Panc1 (cell line): ENCODE data around the gene ART1. TPM values are rescaled to one million over a fixed set of nuclear protein-coding genes. Genes with fewer than 3 reads are reported as not detected.

Experiments
- ATAC-seq: fragments of 200-7000 bp; cut with Tn5 transposase; 2 replicates; pipeline ENCODE4 v1.9.1; 2020; ENCODE audit warnings: mild to moderate bottlenecking, moderate library complexity
- BruUV-seq: library from RNA; stranded (reverse); fragments of 400-500 nt; replicated peaks from 2 replicates; lab custom pipeline; 2021; lab: Mats Ljungman, UMichigan
- CTCF ChIA-PET: fragments of 300-600 bp; sonication (Branson Sonifier 250); formaldehyde crosslinking; loops from one replicate; lab custom pipeline; 2022; ENCODE audit warnings: antibody characterized with exemption; lab: Charles Lee
- POLR2A ChIA-PET: fragments of 300-600 bp; sonication (Branson Sonifier 250); formaldehyde crosslinking; loops from one replicate; lab custom pipeline; 2022; ENCODE audit warnings: antibody characterized with exemption; lab: Charles Lee
- DNase-seq: peaks from one replicate; pipeline ENCODE4 v3.0.0-alpha.2; 2010; ENCODE audit warnings: low read depth, low spot score
- H3K27ac ChIP-seq: 2 replicates; pipeline ENCODE4 v1.5.1; 2011; ENCODE audit warnings: mild to moderate bottlenecking, low read length, inconsistent platforms
- H3K27me3 ChIP-seq: fragments of 200-500 bp; sonication (Bioruptor generic); 2 replicates; pipeline ENCODE4 v1.6.0; 2014; ENCODE audit warnings: low read length, inconsistent platforms; ENCODE audit not compliant: control insufficient read depth, insufficient read depth
- H3K36me3 ChIP-seq: fragments of 200-500 bp; sonication (Bioruptor generic); 2 replicates; pipeline ENCODE4 v1.5.1; 2014; ENCODE audit warnings: inconsistent platforms, mild to moderate bottlenecking, low read length, moderate library complexity; ENCODE audit not compliant: control insufficient read depth, insufficient read depth
- H3K4me1 ChIP-seq: 2 replicates; pipeline ENCODE4 v1.5.1; 2011; ENCODE audit warnings: inconsistent platforms, mild to moderate bottlenecking, low read length, moderate library complexity; ENCODE audit not compliant: control insufficient read depth, insufficient read depth
- H3K4me3 ChIP-seq, 2 experiments: 2 replicates each; pipeline ENCODE4 v1.5.1; 2011 to 2012; ENCODE audit warnings: low read depth in 2 of 2, low read length in 2 of 2, mild to moderate bottlenecking in 2 of 2, inconsistent platforms in 1 of 2, moderate library complexity in 1 of 2
- H3K9me3 ChIP-seq: fragments of 200-500 bp; sonication (Bioruptor generic); 2 replicates; pipeline ENCODE4 v1.5.1; 2014; ENCODE audit warnings: low read depth, mild to moderate bottlenecking, inconsistent platforms, low read length, moderate library complexity; ENCODE audit not compliant: control insufficient read depth, insufficient read depth
- POLR2AphosphoS5 ChIP-seq: IDR thresholded peaks from 2 replicates; pipeline ENCODE4 v1.6.1; 2012; ENCODE audit warnings: mild to moderate bottlenecking, low read depth, low read length, moderate library complexity
- SIN3A ChIP-seq: IDR thresholded peaks from 2 replicates; pipeline ENCODE4 v1.6.1; 2012; ENCODE audit warnings: low read depth, mild to moderate bottlenecking, low read length, moderate library complexity, borderline replicate concordance; ENCODE audit not compliant: insufficient read depth
- TCF7L2 ChIP-seq: IDR thresholded peaks from 2 replicates; pipeline ENCODE4 v1.6.1; 2011; ENCODE audit warnings: mild to moderate bottlenecking, low read depth, low read length, inconsistent platforms
- in situ Hi-C: cut with HindIII; loops from 2 replicates; pipeline ENCODE4 v1.10.0; 2016; ENCODE audit warnings: low sequenced_read_pairs, low pct_unique_long_range_greater_than_20kb
- intact Hi-C: fragments of 100-400 bp; cut with micrococcal nuclease; formaldehyde crosslinking; loops from one replicate; pipeline ENCODE4 v1.10.0; 2022; ENCODE audit not compliant: unreplicated experiment
- total RNA-seq: library from RNA; stranded (reverse); gene quantifications from one replicate; pipeline ENCODE4 v1.2.1, GENCODE V29; 2021; ENCODE audit not compliant: unreplicated experiment
- TF ChIP-seq, protein P1 (sequence below): fragments of 450-650 bp; IDR thresholded peaks from 2 replicates; pipeline ENCODE4 v1.5.1; 2017; ENCODE audit warnings: mild to moderate bottlenecking
- TF ChIP-seq, protein P2 (sequence below), 2 experiments: IDR thresholded peaks; 2 replicates each; pipeline ENCODE4 v1.6.1; 2011 to 2012; ENCODE audit warnings: low read depth in 2 of 2, control low read depth in 1 of 2, low read length in 1 of 2, mild to moderate bottlenecking in 1 of 2, moderate library complexity in 1 of 2; ENCODE audit not compliant: insufficient read depth in 1 of 2

ART1 gene
- total RNA-seq, 1 experiment from 2014 or later, result not detected

DNA sequence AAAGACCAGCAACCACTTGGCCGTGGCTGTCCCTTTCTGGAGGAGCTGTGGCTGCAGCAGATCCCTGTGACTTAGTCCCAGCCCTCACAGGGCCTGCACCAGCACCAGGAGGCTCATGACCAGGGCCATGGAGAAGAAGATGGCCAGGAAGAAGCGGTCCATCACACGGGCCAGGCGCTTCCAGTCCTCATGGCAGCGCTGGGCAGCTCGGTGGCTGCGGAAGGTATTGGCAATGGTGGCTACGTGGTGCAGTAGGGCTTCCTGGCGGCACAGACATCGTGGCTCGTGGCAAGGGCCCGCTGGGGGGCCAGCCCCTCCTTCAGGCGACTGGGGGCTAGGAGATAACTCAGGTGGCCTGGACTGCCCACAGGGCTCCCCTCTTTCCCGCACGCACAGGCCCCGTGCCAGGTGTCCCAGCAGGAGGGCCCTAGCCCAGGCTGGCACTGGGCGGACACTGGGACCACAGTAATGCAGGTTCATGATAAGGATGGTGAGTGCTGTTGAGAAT lies 21.1 kb downstream of the ART1 start:
- in situ Hi-C loops (no loop called here), intact Hi-C loops (no loop called here)
- CTCF ChIA-PET, result no interaction called here
- Histone ChIP-seq H3K9me3 (no peaks in the 10 kb centered on the region), H3K4me3 (no peak overlapping the region), H3K27ac (no peak overlapping the region), H3K27me3 (no peaks in the 10 kb centered on the region), H3K36me3 (peaks cover 3% of the 10 kb centered on the region; the same call in 1 of the 2 replicates), H3K4me1 (no peaks in the 10 kb centered on the region)
- no peak for ATAC-seq
- BruUV-seq, result no TSS peak
- no peak for TF ChIP-seq POLR2AphosphoS5
- TF ChIP-seq, protein P1, sequence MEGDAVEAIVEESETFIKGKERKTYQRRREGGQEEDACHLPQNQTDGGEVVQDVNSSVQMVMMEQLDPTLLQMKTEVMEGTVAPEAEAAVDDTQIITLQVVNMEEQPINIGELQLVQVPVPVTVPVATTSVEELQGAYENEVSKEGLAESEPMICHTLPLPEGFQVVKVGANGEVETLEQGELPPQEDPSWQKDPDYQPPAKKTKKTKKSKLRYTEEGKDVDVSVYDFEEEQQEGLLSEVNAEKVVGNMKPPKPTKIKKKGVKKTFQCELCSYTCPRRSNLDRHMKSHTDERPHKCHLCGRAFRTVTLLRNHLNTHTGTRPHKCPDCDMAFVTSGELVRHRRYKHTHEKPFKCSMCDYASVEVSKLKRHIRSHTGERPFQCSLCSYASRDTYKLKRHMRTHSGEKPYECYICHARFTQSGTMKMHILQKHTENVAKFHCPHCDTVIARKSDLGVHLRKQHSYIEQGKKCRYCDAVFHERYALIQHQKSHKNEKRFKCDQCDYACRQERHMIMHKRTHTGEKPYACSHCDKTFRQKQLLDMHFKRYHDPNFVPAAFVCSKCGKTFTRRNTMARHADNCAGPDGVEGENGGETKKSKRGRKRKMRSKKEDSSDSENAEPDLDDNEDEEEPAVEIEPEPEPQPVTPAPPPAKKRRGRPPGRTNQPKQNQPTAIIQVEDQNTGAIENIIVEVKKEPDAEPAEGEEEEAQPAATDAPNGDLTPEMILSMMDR, result no peak
- DNase-seq, result no peak
- POLR2A ChIA-PET, result no interaction called here

DNA sequence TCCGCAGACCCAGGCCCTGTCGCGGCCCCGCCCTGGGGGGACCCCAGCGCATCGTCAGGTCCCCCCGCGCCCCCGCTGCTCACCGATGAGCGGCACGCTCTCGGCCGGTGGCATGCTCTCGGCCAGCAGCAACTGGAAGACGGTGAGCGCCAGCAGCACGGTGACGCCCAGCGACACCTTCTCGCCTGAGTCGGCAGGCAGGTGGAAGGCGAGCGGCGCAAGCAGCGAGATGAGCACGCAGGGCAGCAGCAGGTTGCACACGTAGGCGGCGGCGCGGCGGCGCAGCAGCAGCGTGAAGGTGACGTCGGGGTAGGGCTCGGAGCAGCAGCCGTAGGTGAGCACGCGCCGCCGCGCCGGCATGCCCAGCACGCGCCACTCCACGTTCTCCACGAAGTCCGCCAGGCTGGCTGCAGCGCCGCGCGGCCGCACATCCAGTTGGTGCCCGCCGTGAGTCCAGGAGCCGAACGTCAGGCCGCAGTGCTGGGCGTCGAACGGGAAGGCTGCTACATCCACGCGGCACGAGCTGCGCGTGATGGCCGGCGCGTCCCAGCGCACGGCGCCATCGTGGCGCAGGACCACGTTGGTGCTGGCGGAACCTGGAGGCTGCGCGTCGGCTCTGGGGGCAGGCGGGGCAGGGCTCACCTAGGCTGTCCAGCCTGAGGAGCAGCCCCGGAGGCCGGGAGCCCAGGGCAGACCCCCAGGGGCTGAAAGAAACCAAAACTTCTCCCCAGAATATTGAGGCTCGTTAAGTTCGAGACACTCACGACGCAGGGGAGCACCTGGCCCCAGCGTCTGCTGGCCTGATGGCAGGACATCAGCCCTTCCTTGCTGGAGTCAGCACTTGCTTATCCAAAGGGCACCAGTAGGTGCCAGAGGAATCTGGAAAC lies 22.5 kb downstream of the ART1 start:
- no TSS peak for BruUV-seq
- ChIA-PET CTCF (no interaction called here), POLR2A (no interaction called here)
- H3K9me3 ChIP-seq, result no peaks in the 10 kb centered on the region
- TF ChIP-seq SIN3A, result no peak
- TF ChIP-seq, protein P2, sequence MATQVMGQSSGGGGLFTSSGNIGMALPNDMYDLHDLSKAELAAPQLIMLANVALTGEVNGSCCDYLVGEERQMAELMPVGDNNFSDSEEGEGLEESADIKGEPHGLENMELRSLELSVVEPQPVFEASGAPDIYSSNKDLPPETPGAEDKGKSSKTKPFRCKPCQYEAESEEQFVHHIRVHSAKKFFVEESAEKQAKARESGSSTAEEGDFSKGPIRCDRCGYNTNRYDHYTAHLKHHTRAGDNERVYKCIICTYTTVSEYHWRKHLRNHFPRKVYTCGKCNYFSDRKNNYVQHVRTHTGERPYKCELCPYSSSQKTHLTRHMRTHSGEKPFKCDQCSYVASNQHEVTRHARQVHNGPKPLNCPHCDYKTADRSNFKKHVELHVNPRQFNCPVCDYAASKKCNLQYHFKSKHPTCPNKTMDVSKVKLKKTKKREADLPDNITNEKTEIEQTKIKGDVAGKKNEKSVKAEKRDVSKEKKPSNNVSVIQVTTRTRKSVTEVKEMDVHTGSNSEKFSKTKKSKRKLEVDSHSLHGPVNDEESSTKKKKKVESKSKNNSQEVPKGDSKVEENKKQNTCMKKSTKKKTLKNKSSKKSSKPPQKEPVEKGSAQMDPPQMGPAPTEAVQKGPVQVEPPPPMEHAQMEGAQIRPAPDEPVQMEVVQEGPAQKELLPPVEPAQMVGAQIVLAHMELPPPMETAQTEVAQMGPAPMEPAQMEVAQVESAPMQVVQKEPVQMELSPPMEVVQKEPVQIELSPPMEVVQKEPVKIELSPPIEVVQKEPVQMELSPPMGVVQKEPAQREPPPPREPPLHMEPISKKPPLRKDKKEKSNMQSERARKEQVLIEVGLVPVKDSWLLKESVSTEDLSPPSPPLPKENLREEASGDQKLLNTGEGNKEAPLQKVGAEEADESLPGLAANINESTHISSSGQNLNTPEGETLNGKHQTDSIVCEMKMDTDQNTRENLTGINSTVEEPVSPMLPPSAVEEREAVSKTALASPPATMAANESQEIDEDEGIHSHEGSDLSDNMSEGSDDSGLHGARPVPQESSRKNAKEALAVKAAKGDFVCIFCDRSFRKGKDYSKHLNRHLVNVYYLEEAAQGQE (IDR thresholded peaks at IDR 0.05; ENCODE audit: insufficient read depth in 1 of 2, low read depth in 2 of 2, low read length in 1 of 2), result 0 out of 4 replicates have a peak, but pooled peaks of 1 of the 2 experiments have one; percentile 11
- H3K27ac ChIP-seq, result no peak overlapping the region
- ATAC-seq, result no peak
- intact Hi-C loops (no loop called here), in situ Hi-C loops (no loop called here)
- H3K36me3 ChIP-seq, result peaks cover 7% of the 10 kb centered on the region
- no peaks in the 10 kb centered on the region for H3K27me3 ChIP-seq
- H3K4me3 ChIP-seq, result no peak overlapping the region
- DNase-seq, result no peak
- H3K4me1 ChIP-seq, result no peaks in the 10 kb centered on the region

DNA sequence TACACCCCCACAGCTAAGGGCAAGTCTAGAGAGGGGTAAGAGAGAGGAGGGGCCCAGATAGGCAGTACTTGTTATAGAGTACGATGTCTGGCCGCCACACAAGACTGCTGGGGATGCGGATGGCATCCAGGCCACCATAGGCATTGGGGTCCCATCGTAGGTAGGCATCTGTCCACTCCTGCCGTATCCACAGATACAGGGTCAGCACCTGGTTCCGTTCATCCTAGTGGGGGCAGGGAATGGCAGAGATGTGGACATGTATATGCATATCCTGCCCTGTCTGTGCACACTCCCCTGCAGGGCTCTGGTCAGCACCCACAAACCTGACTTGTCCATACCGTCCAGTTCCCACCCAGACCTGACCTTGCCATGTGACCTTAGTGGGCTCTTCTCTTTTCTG lies 24.2 kb downstream of the ART1 start:
- DNase-seq, result no peak
- H3K27me3 ChIP-seq, result no peaks in the 10 kb centered on the region
- H3K36me3 ChIP-seq, result peaks cover 12% of the 10 kb centered on the region
- intact Hi-C loops (no loop called here), in situ Hi-C loops (no loop called here)
- ChIA-PET POLR2A (no interaction called here), CTCF (no interaction called here)
- no peak for ATAC-seq
- TF ChIP-seq, protein P2 (IDR thresholded peaks at IDR 0.05; ENCODE audit: insufficient read depth in 1 of 2, low read depth in 2 of 2, low read length in 1 of 2), result no peak
- no peak for TF ChIP-seq SIN3A
- TF ChIP-seq, protein P1, result no peak
- TF ChIP-seq POLR2AphosphoS5, result peak; percentile 39; the same call in 1 of the 2 replicates
- TF ChIP-seq TCF7L2, result no peak
- no peak overlapping the region for H3K27ac ChIP-seq
- no peaks in the 10 kb centered on the region for H3K9me3 ChIP-seq
- no TSS peak for BruUV-seq
- no peak overlapping the region for H3K4me3 ChIP-seq
- H3K4me1 ChIP-seq, result no peaks in the 10 kb centered on the region
